DMS53 treated with DMSO at 0.1 percent for 48 hours (cell line): Measurements from ENCODE around the gene MRLN.

ENCODE experiments used
- DNase-seq: peaks from one replicate; lab custom pipeline; 2025; ENCODE audit not compliant: unreplicated experiment; lab: John Stamatoyannopoulos, UW

The MRLN gene

DNA sequence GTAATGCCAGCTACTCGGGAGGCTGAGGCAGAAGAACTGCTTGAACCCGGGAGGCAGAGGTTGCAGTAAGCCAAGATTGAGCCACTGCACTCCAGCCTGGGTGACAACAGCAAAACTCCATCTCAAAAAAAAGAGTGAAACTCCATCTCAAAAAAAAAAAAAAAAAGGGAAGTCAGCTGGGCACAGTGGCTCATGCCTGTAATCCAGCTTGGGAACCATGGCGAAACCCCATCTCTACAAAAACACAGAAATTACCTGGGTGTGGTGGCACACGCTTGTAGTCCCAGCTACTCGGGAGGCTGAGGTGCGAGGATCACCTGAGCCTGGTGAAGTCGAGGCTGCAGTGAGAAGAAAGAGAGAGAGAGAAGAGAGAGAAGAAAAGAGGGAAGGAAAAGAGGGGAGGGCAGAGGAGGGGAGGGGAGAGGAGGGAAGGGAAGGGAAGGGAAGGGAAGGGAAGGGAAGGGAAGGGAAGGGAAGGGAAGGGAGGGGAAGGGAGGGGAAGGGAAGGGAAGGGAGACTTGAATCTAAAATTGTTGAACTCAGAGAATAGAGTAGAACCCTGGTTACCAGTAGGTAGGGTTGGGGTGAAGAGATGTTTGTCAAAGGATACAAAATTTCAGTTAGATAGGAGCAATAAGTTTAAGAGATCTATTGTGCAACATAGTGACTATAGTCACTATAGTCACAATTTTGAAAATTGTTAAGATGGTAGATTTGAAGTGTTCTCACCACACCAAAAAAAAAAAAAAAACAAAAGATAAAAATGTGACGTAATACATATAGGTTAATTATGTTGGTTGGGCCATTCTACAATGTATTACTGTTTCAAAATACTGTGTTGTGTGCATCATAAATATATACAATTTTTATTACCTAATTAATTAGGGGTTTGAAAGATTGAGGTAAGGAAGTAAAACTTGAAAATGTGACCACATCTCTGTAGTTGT lies 46.1 kb downstream of the MRLN start:
- no peak for DNase-seq

DNA sequence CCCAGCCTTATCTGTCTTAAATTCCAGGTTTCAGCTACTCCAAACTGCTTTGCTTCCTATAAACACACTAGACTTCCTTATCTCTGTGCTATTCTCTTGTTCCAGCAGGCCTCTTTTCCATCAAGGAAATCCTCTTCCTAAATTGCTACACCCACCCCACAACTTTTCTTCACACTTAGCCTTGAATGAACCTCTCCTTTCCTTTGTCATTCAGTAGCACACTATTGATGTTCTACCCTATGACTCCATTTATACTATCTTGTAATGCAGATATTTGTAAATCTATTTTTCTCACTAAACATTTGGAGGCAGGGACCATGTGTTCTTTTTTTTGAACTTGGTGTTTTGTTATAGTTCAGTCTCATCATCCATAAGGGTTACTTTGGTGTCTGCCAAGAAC lies 47.3 kb downstream of the MRLN start:
- DNase-seq: no peak

DNA sequence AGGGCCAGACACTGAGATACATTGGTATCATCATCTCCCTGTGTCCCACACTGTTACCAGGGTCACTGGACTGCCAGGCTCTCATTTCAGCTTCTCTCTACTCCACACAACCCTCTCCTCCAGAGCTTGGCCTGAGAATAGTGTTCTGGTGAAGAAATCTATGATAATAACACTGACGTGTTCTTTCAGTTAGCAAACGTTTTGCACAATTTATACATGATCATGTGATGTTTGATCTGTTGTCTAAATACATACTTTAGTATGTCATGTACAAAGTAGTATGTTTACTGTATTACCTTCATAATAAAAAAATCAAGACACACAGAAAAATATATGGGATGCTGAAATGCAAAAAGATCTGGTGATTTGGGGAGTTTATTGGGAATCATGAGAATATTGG lies 48.6 kb downstream of the MRLN start:
- DNase-seq: no peak

DNA sequence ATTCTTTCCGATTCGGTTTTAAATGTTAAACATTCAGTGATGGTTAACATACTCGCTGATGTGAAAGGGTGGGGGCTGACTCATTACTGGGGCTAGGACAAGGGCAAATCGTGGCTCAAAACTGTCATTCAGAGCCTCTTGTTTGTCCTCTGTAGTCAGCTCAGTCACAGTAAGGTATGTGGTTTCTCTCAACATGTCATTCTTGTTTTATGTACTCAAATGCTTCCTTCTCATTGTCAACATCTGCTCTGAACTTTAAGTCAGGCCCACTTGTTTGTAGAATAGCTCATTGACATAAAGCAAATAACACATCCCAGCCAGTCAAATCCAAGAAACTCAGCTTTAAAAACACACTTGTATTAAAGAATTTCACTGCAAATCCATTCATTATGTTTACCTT lies 50.9 kb downstream of the MRLN start:
- DNase-seq: peak; percentile 86

DNA sequence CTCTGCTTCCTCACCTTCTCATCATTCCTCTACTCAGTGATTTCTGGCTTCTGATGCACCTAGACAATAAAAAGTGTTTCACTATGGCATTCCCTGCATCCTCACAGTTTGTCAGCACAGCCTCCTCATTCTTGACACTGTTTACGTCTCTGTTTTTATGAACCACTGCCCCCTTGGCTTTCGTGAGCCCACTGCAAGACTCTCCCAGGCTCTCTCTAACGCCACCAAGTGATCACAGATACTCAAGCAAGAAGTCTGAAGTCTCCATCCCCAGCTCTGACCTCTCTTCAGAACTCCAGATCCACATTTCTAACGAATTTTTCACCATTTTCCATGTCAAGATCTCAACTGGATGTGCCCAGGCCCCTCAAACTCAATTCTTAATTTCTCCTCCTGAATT lies 52.5 kb downstream of the MRLN start:
- DNase-seq: no peak

DNA sequence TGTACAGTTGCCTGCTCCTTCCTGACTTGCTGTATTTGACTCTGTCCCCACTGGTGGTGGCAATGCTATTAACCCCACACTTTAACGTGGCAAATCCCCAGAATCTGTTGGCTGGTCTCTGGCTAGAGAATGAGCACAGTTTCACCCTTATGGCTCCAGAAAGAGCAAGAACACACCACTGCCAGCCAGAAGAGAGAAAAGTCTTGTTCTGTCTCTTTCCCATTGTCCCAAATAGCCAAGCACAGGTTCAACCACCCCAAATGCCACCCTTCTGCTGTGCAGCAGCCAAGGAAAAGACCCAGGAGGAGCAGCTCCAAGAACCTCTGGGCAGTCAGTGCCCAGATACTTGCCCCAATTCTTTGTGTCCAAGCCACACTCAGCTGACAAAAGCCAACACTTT lies 54.9 kb downstream of the MRLN start:
- DNase-seq: no peak

DNA sequence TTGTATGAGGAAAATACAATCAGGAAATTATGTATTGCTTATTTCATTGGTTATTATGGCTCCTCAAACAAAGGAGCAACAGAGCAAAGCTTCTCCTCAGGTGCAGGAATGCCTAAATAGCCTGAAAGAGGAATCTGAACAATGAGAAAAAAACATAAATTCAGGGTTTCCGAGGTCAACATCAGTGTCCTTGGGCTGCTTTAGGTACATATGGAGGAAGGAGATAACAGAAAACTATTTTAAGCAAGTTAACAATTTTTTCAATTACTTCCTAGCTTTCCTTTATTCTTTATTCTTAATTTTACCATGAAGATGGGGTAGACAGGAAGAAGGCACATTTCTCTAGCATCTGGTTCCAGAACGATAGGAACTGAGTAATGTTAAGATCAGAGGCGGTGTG lies 57.6 kb downstream of the MRLN start:
- DNase-seq: no peak

DNA sequence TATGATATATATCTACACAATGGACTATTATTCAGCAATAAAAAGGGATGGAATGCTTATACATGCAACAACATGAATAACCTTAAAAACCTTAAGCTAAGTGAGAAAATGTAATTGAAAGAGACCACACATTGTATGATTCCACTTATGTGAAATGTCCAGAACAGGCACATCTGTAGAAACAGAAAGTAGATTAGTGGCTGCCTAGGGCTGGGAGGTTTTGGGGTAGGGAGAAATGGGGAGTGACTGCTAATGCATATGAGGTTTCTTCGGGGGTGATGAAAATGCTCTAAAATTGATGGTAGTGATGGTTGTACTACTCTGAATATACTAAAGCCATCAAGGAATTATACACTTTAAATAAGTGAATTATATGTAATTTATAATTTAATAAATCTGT lies 58.3 kb downstream of the MRLN start:
- DNase-seq: no peak

DNA sequence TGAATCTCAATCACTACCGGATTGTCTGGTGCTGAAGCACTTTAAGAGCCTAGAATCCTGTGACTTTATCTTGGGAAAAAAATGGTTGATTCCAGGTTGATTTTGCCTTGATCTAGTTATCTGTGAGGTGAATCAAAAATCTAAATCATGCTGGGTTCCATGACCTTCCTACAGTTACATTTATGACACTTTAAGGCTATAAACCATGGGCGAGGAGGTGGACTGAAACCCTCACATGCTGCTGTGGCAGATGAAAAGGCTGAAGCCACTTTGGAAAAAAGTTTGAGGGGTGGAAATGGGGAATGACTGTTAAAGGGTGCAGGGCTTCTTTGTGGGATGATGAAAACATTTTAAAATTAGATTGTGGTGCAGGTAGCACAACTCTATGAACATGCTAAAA lies 61.1 kb downstream of the MRLN start:
- DNase-seq: no peak

DNA sequence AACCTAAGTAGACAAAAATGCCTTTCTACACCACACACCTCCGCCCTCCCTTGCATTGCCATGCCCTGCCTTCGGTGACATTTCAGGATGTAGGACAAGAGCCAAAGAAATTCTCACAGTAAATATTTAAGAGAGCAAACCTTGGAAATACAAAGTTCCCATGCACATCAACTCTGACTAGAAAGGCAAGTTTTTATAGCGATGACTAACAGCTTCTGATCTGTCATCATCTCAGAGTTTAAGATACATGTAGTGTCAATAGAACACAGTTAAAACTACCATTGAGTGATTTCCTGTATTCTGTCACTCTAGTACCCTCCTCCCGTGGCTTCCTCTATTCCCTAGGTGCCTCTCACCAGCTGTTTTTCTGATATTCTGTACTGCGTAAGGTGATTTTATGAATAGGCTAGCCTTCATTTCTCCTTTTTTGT lies 64.3 kb downstream of the MRLN start:
- DNase-seq: peak; percentile 14

DNA sequence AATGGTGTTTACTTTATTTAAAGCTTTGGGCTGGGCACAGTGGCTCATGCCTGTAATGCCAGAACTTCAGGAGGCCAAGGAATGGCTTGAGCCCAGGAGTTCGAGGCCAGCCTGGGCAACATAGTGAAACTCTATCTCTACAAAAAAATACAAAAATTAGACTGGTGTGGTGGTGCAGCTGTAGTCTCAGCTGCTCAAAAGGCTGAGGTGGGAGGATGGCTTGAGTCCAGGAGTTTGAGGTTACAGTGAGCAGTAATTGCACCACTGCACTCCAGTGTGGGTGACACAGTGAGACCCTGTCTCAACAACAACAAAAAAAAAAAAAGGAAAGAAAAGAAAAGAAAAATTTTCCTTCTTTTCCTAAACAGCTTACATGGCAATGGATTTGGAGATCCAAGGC lies 65.6 kb downstream of the MRLN start:
- no peak for DNase-seq
